Trophoblast cell (in vitro differentiated cells and primary cell): ENCODE results near the gene CNTN4.

Experiments
- DNase-seq, 2 donors: peaks; one replicate each; pipeline ENCODE4 v3.0.0-alpha.2; 2016
- H2AFZ ChIP-seq: 2 replicates; pipeline ENCODE4 v1.6.1; 2013; ENCODE audit warnings: low read length, moderate library complexity, mild to moderate bottlenecking; ENCODE audit not compliant: insufficient read depth, poor library complexity
- H2AK5ac ChIP-seq: 2 replicates; pipeline ENCODE4 v1.6.1; 2013; ENCODE audit warnings: mild to moderate bottlenecking, low read length
- H2BK120ac ChIP-seq: 2 replicates; pipeline ENCODE4 v1.6.1; 2013; ENCODE audit warnings: low read length, mild to moderate bottlenecking, moderate library complexity; ENCODE audit not compliant: insufficient read depth, poor library complexity
- H2BK12ac ChIP-seq: 2 replicates; pipeline ENCODE4 v1.6.1; 2013; ENCODE audit warnings: mild to moderate bottlenecking, low read length, moderate library complexity
- H2BK5ac ChIP-seq: 2 replicates; pipeline ENCODE4 v1.6.1; 2013; ENCODE audit warnings: low read length, low read depth, moderate library complexity, mild to moderate bottlenecking; ENCODE audit not compliant: poor library complexity
- H3K14ac ChIP-seq: 2 replicates; pipeline ENCODE4 v1.6.1; 2013; ENCODE audit warnings: mild to moderate bottlenecking, low read length
- H3K18ac ChIP-seq: 2 replicates; pipeline ENCODE4 v1.6.1; 2013; ENCODE audit warnings: mild to moderate bottlenecking, low read length
- H3K23ac ChIP-seq: 2 replicates; pipeline ENCODE4 v1.6.1; 2013; ENCODE audit warnings: low read length
- H3K27ac ChIP-seq: 2 replicates; pipeline ENCODE4 v1.5.1; 2013; ENCODE audit warnings: low read depth, mild to moderate bottlenecking, inconsistent platforms, low read length, moderate library complexity
- H3K27me3 ChIP-seq: 2 replicates; pipeline ENCODE4 v1.6.1; 2013; ENCODE audit warnings: inconsistent platforms, mild to moderate bottlenecking, low read length, moderate library complexity; ENCODE audit not compliant: insufficient read depth
- H3K36me3 ChIP-seq, 2 experiments: 1 replicate in 1 of 2; 2 replicates in 1 of 2; pipeline ENCODE4 v1.6.1; 2013; ENCODE audit warnings: low read length in 2 of 2, mild to moderate bottlenecking in 2 of 2, moderate library complexity in 1 of 2; ENCODE audit not compliant: insufficient read depth in 2 of 2, control insufficient read depth in 1 of 2
- H3K4ac ChIP-seq: 2 replicates; pipeline ENCODE4 v1.6.1; 2013; ENCODE audit warnings: low read depth, mild to moderate bottlenecking, low read length, moderate library complexity
- H3K4me1 ChIP-seq, 2 experiments: 1 replicate in 1 of 2; 2 replicates in 1 of 2; pipeline ENCODE4 v1.6.1; 2013; ENCODE audit warnings: low read length in 2 of 2, mild to moderate bottlenecking in 2 of 2, moderate library complexity in 1 of 2; ENCODE audit not compliant: insufficient read depth in 2 of 2, control insufficient read depth in 1 of 2
- H3K4me2 ChIP-seq: 2 replicates; pipeline ENCODE4 v1.6.1; 2013; ENCODE audit warnings: inconsistent platforms, mild to moderate bottlenecking, low read length, moderate library complexity
- H3K4me3 ChIP-seq: 2 replicates; pipeline ENCODE4 v1.5.1; 2013; ENCODE audit warnings: mild to moderate bottlenecking, low read depth, low read length, inconsistent platforms
- H3K79me1 ChIP-seq: one replicate; pipeline ENCODE4 v1.6.1; 2013; ENCODE audit warnings: low read length
- H3K79me2 ChIP-seq: 2 replicates; pipeline ENCODE4 v1.6.1; 2013; ENCODE audit warnings: low read length, mild to moderate bottlenecking; ENCODE audit not compliant: control insufficient read depth, insufficient read depth, poor library complexity
- H3K9ac ChIP-seq: 2 replicates; pipeline ENCODE4 v1.6.1; 2013; ENCODE audit warnings: mild to moderate bottlenecking, low read length
- H3K9me3 ChIP-seq: 2 replicates; pipeline ENCODE4 v1.6.1; 2013; ENCODE audit warnings: low read depth, mild to moderate bottlenecking, control low read depth, inconsistent platforms, low read length; ENCODE audit not compliant: insufficient read depth
- H4K12ac ChIP-seq: 2 replicates; pipeline ENCODE4 v1.6.1; 2013; ENCODE audit warnings: low read depth, mild to moderate bottlenecking, low read length, moderate library complexity
- H4K8ac ChIP-seq: 2 replicates; pipeline ENCODE4 v1.6.1; 2013; ENCODE audit warnings: low read depth, mild to moderate bottlenecking, low read length, moderate library complexity
- H4K91ac ChIP-seq: one replicate; pipeline ENCODE4 v1.6.1; 2013; ENCODE audit warnings: low read depth, mild to moderate bottlenecking, low read length, moderate library complexity
- WGBS: extraction: QIAGEN DNeasy Blood & Tissue Kit; methylation state at CpG from one replicate; pipeline ENCODE4 v1.1.7; 2013; ENCODE audit warnings: missing lambda C conversion rate; ENCODE audit not compliant: insufficient read length, insufficient coverage; ENCODE audit errors: extremely low coverage; 5-methylcytosine and 5-hydroxymethylcytosine counted together

CNTN4 gene

DNA sequence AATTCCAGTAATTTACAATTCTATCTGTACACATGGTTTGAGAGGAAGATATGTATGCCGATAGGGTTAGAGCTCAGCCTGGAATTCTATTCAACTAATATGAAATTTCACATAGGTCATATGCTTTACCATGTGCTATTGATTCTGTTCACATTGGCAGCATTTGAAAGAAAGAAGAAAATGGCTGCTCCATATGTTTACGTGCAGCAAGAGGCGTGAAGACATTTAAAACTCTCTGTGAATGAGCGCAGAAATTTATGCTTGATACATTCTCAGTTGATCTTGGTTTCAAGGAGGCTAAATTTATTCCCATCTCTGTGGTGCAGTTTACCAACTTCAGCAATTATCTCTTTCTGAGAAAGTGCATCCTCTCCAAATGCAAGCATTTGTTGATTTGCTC is 478.9 kb downstream of the CNTN4 start:
- no peak overlapping the region for H2AFZ ChIP-seq
- H3K14ac ChIP-seq = no peak overlapping the region
- no peaks in the 10 kb centered on the region for H3K27me3 ChIP-seq
- H3K4me2 ChIP-seq = no peak overlapping the region
- no peaks in the 10 kb centered on the region for H3K9me3 ChIP-seq
- no peak overlapping the region for H2AK5ac ChIP-seq
- no peak overlapping the region for H3K27ac ChIP-seq
- H3K4ac ChIP-seq = no peak overlapping the region
- no peak overlapping the region for H3K23ac ChIP-seq
- H2BK12ac ChIP-seq = no peak overlapping the region
- H4K12ac ChIP-seq = no peak overlapping the region
- H4K91ac ChIP-seq = no peak overlapping the region
- no peaks in the 10 kb centered on the region for H3K79me1 ChIP-seq
- no peaks in the 10 kb centered on the region for H3K4me1 ChIP-seq
- H3K79me2 ChIP-seq = no peaks in the 10 kb centered on the region
- H2BK120ac ChIP-seq = no peak overlapping the region
- H3K9ac ChIP-seq = no peak overlapping the region
- no peak overlapping the region for H4K8ac ChIP-seq
- H3K18ac ChIP-seq = no peak overlapping the region
- DNase-seq = no peak
- no peak overlapping the region for H2BK5ac ChIP-seq
- no peaks in the 10 kb centered on the region for H3K36me3 ChIP-seq
- no peak overlapping the region for H3K4me3 ChIP-seq
- WGBS = no CpG with 5 or more reads among the region's 4 CpGs

DNA sequence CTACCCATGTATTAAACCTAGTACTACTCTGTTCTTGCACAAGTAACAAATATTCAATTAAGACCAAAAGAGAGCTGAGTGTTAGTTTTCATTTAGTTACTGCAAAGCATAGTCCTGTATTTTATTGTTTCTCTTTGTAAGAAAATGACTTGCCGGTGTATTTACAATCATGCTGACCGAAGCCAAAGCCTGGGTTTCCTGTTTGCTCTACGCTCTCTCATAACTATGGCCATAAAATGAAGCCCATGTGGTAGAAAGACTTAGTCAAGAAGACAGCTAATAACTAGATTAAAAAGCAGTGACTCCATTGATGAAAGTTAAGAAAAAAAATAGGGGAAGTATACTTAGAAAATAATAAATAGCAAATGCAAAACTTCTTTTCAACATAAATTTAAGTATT is 479.9 kb downstream of the CNTN4 start:
- no peaks in the 10 kb centered on the region for H3K79me1 ChIP-seq
- H4K8ac ChIP-seq = no peak overlapping the region
- no peak overlapping the region for H2BK5ac ChIP-seq
- H3K14ac ChIP-seq = no peak overlapping the region
- no peak overlapping the region for H3K9ac ChIP-seq
- no peak overlapping the region for H3K4me3 ChIP-seq
- H2BK12ac ChIP-seq = no peak overlapping the region
- H3K4ac ChIP-seq = no peak overlapping the region
- H3K27me3 ChIP-seq = no peaks in the 10 kb centered on the region
- H4K12ac ChIP-seq = no peak overlapping the region
- H2BK120ac ChIP-seq = no peak overlapping the region
- H3K23ac ChIP-seq = no peak overlapping the region
- H3K79me2 ChIP-seq = no peaks in the 10 kb centered on the region
- H3K18ac ChIP-seq = no peak overlapping the region
- no peak overlapping the region for H2AFZ ChIP-seq
- H3K36me3 ChIP-seq = no peaks in the 10 kb centered on the region
- H3K9me3 ChIP-seq = no peaks in the 10 kb centered on the region
- H3K4me1 ChIP-seq = no peaks in the 10 kb centered on the region
- H2AK5ac ChIP-seq = no peak overlapping the region
- WGBS = no CpG with 5 or more reads among the region's 3 CpGs
- H4K91ac ChIP-seq = no peak overlapping the region
- no peak overlapping the region for H3K27ac ChIP-seq
- H3K4me2 ChIP-seq = no peak overlapping the region
- DNase-seq = no peak

- no peak overlapping the region for H2AK5ac ChIP-seq
- no peak overlapping the region for H3K4me2 ChIP-seq
- no peak overlapping the region for H2AFZ ChIP-seq
- no peak overlapping the region for H2BK120ac ChIP-seq
- H3K18ac ChIP-seq = no peak overlapping the region
- no peak overlapping the region for H3K4me3 ChIP-seq
- no peaks in the 10 kb centered on the region for H3K79me2 ChIP-seq
- H2BK12ac ChIP-seq = no peak overlapping the region
- no peak overlapping the region for H3K27ac ChIP-seq
- no peak overlapping the region for H3K4ac ChIP-seq
- no peak overlapping the region for H3K9ac ChIP-seq
- H3K9me3 ChIP-seq = no peaks in the 10 kb centered on the region
- H4K91ac ChIP-seq = no peak overlapping the region
- H2BK5ac ChIP-seq = no peak overlapping the region
- no peak overlapping the region for H3K23ac ChIP-seq
- H3K36me3 ChIP-seq = no peaks in the 10 kb centered on the region
- no peak for DNase-seq
- H3K4me1 ChIP-seq = no peaks in the 10 kb centered on the region
- no peaks in the 10 kb centered on the region for H3K27me3 ChIP-seq
- no peak overlapping the region for H4K12ac ChIP-seq
- H4K8ac ChIP-seq = no peak overlapping the region
- WGBS = no CpG with 5 or more reads among the region's 4 CpGs
- no peaks in the 10 kb centered on the region for H3K79me1 ChIP-seq
- H3K14ac ChIP-seq = no peak overlapping the region
Measured at GRCh38 chr3:2579206-2579605, 480.5 kb downstream of the CNTN4 start.

DNA sequence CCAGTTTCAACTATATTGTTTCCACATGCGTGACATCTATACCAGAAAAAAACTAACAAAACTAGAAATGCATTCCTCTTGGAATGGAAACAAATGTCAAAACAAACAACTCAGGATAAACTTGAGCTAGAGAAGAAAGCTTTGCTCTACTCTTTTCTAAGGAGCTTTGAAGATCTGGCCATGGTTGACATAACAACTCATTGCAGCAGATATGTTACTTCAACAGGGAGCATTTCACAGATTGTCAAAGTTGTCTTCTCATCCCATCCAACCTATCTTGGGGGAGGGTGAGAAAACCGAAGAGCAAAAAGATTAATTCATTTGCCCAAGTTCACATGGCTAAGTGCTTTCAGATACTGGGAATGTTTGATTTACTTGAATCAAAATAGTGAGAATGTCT is 484.4 kb downstream of the CNTN4 start:
- WGBS = no CpG with 5 or more reads among the region's 2 CpGs
- no peak overlapping the region for H3K4ac ChIP-seq
- H3K4me1 ChIP-seq = no peaks in the 10 kb centered on the region

More for the DNA sequence above, 484.4 kb downstream of the CNTN4 start:
- no peak for DNase-seq
- Histone ChIP-seq H2AK5ac (no peak overlapping the region), H3K79me1 (no peaks in the 10 kb centered on the region), H4K91ac (no peak overlapping the region), H3K27ac (no peak overlapping the region), H3K79me2 (no peaks in the 10 kb centered on the region), H3K27me3 (no peaks in the 10 kb centered on the region), H4K12ac (no peak overlapping the region), H2BK120ac (no peak overlapping the region), H2BK5ac (no peak overlapping the region), H3K23ac (no peak overlapping the region), H3K4me2 (no peak overlapping the region), H2BK12ac (no peak overlapping the region), H3K14ac (no peak overlapping the region), H3K36me3 (no peaks in the 10 kb centered on the region), H2AFZ (no peak overlapping the region), H3K9ac (no peak overlapping the region), H3K18ac (no peak overlapping the region), H3K9me3 (no peaks in the 10 kb centered on the region), H4K8ac (no peak overlapping the region), H3K4me3 (no peak overlapping the region)
